ELR (cell line): Measurements from ENCODE around the gene SLC39A12.

Source experiments
- DNase-seq: peaks from one replicate; pipeline ENCODE4 v3.0.0-alpha.2; 2015; ENCODE audit warnings: low read depth

Gene SLC39A12

GRCh38 chr10:18059826-18060559, 108.3 kb downstream of the SLC39A12 start:
- no peak for DNase-seq

GRCh38 chr10:18066947-18067346, 115.2 kb downstream of the SLC39A12 start:
- peak; percentile 22 for DNase-seq

- no peak for DNase-seq
Measured at GRCh38 chr10:18068401-18068800, 116.7 kb downstream of the SLC39A12 start.

- DNase-seq = peak; percentile 9
Measured at GRCh38 chr10:18071591-18071990, 119.9 kb downstream of the SLC39A12 start.

GRCh38 chr10:18073314-18073713, 121.6 kb downstream of the SLC39A12 start:
- no peak for DNase-seq

GRCh38 chr10:18075881-18076280, 124.2 kb downstream of the SLC39A12 start:
- DNase-seq = no peak

- DNase-seq = peak; percentile 27
Measured at GRCh38 chr10:18079665-18080295, 128.1 kb downstream of the SLC39A12 start.

- no peak for DNase-seq
Measured at GRCh38 chr10:18082381-18082780, 130.7 kb downstream of the SLC39A12 start.

- no peak for DNase-seq
Measured at GRCh38 chr10:18085855-18086254, 134.1 kb downstream of the SLC39A12 start.

GRCh38 chr10:18086746-18087145, 135.0 kb downstream of the SLC39A12 start:
- no peak for DNase-seq

GRCh38 chr10:18087355-18087754, 135.6 kb downstream of the SLC39A12 start:
- no peak for DNase-seq
